HEK293T (cell line): ENCODE data around the gene ANXA3.

ENCODE experiments used
- CTCF ChIA-PET: fragments of 350-600 bp; formaldehyde crosslinking; extraction: SDS; loops from one replicate; lab custom pipeline; 2021; ENCODE audit warnings: antibody characterized with exemption, inconsistent platforms; lab: Yijun Ruan, JAX
- POLR2A ChIA-PET: fragments of 350-600 bp; formaldehyde crosslinking; extraction: SDS; loops from one replicate; lab custom pipeline; 2020; ENCODE audit warnings: antibody characterized with exemption, inconsistent platforms; lab: Yijun Ruan, JAX
- DNase-seq: peaks from one replicate; pipeline ENCODE4 v3.0.0; 2012; ENCODE audit warnings: mixed read lengths; ENCODE audit errors: extremely low spot score
- ARNT ChIP-seq: fragments of 450-650 bp; IDR thresholded peaks from 2 replicates; pipeline ENCODE4 v1.6.1; 2017; ENCODE audit warnings: mild to moderate bottlenecking
- BHLHE40 ChIP-seq: fragments of 450-650 bp; IDR thresholded peaks from 2 replicates; pipeline ENCODE4 v1.6.1; 2016; ENCODE audit warnings: mild to moderate bottlenecking, moderate library complexity, borderline replicate concordance
- CTBP1 ChIP-seq: fragments of 450-650 bp; IDR thresholded peaks from 2 replicates; pipeline ENCODE4 v1.6.1; 2016; ENCODE audit warnings: borderline replicate concordance
- ELF4 ChIP-seq: fragments of 450-650 bp; IDR thresholded peaks from 2 replicates; pipeline ENCODE4 v1.6.1; 2017; ENCODE audit warnings: antibody characterized with exemption
- FOXA1 ChIP-seq: fragments of 450-650 bp; IDR thresholded peaks from 2 replicates; pipeline ENCODE4 v1.6.1; 2016; ENCODE audit warnings: mild to moderate bottlenecking
- FOXK2 ChIP-seq: fragments of 450-650 bp; IDR thresholded peaks from 2 replicates; pipeline ENCODE4 v1.6.1; 2016; ENCODE audit warnings: mild to moderate bottlenecking
- FOXM1 ChIP-seq: fragments of 450-650 bp; IDR thresholded peaks from 2 replicates; pipeline ENCODE4 v1.6.1; 2017; ENCODE audit warnings: mild to moderate bottlenecking, borderline replicate concordance
- HDGF ChIP-seq: fragments of 450-650 bp; IDR thresholded peaks from 2 replicates; pipeline ENCODE4 v1.6.1; 2017; ENCODE audit warnings: antibody characterized with exemption, borderline replicate concordance
- L3MBTL2 ChIP-seq: fragments of 450-650 bp; conservative IDR thresholded peaks from 2 replicates; pipeline ENCODE4 v1.6.1; 2016; ENCODE audit warnings: mild to moderate bottlenecking
- LEF1 ChIP-seq: fragments of 450-650 bp; IDR thresholded peaks from 2 replicates; pipeline ENCODE4 v1.6.1; 2017; ENCODE audit warnings: mild to moderate bottlenecking, borderline replicate concordance
- NFRKB ChIP-seq: fragments of 450-650 bp; IDR thresholded peaks from 2 replicates; pipeline ENCODE4 v1.6.1; 2016; ENCODE audit warnings: mild to moderate bottlenecking, moderate library complexity
- SP1 ChIP-seq: fragments of 450-650 bp; IDR thresholded peaks from 2 replicates; pipeline ENCODE4 v1.6.1; 2017
- SUZ12 ChIP-seq: fragments of 450-650 bp; IDR thresholded peaks from 2 replicates; pipeline ENCODE4 v1.6.1; 2016; ENCODE audit warnings: mild to moderate bottlenecking
- TARDBP ChIP-seq: fragments of 450-650 bp; IDR thresholded peaks from 2 replicates; pipeline ENCODE4 v1.6.1; 2016
- ZNF384 ChIP-seq: fragments of 450-650 bp; IDR thresholded peaks from 2 replicates; pipeline ENCODE4 v1.6.1; 2016
- TF ChIP-seq, protein P1 (sequence below): fragments of 450-650 bp; IDR thresholded peaks from 2 replicates; pipeline ENCODE4 v1.6.1; 2016

The ANXA3 gene

DNA sequence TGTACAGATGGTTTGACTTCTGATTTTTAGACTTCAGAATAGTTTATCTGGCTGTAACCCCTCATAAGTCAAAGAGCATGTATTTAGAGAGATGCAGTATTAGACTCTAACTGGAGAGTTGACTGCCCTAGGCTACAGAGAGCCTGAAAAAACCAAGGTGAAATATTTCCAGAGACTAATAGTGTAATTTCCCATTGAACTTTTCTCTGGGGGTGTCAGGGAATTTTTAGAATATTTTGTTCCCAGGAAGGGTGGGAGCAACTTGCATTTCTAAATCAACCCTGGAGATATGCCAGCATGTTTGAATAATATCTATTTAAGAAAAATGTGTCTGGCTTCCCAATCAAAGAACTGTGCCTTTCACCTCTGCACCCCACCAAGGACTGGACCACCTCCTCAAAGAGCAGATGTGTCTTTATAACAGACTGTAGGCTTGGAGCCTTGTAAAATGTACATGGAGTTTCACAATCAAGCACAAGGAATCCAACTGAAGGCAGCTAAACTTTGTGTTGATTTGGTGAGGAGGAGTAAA is 2.0 kb downstream of the ANXA3 start:
- POLR2A ChIA-PET: no interaction called here
- no peak for DNase-seq
- TF ChIP-seq ELF4 (no peak), HDGF (no peak), FOXA1 (no peak), TARDBP (no peak), SP1 (no peak), LEF1 (no peak)
- TF ChIP-seq, protein P1, sequence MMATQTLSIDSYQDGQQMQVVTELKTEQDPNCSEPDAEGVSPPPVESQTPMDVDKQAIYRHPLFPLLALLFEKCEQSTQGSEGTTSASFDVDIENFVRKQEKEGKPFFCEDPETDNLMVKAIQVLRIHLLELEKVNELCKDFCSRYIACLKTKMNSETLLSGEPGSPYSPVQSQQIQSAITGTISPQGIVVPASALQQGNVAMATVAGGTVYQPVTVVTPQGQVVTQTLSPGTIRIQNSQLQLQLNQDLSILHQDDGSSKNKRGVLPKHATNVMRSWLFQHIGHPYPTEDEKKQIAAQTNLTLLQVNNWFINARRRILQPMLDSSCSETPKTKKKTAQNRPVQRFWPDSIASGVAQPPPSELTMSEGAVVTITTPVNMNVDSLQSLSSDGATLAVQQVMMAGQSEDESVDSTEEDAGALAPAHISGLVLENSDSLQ: no peak
- CTCF ChIA-PET: no interaction called here

DNA sequence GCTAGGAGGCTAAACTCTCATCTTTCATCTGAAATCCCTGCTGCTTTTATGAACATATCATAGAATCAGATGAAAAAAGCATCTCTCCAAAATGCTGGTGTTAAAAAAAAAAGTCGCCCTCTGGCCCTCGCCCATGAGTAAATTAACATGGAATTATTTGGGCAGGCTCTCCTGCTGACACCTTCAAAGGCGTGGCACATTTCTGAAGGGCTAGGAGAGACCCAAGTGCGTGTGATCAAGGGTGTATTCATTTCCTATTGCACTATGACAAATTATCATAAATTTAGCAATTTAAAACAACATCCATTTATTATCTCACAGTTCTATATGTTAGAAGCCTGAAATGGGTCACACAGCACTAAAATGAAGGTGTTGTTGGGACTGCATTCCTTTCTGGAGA is 5.1 kb downstream of the ANXA3 start:
- CTCF ChIA-PET: no interaction called here
- POLR2A ChIA-PET: no interaction called here
- TF ChIP-seq HDGF: no peak
- no peak for TF ChIP-seq FOXA1
- TF ChIP-seq L3MBTL2: no peak
- TF ChIP-seq, protein P1: no peak
- TF ChIP-seq CTBP1: no peak
- no peak for TF ChIP-seq SP1
- no peak for TF ChIP-seq TARDBP
- TF ChIP-seq FOXK2: no peak
- TF ChIP-seq FOXM1: no peak
- no peak for TF ChIP-seq LEF1
- DNase-seq: no peak

DNA sequence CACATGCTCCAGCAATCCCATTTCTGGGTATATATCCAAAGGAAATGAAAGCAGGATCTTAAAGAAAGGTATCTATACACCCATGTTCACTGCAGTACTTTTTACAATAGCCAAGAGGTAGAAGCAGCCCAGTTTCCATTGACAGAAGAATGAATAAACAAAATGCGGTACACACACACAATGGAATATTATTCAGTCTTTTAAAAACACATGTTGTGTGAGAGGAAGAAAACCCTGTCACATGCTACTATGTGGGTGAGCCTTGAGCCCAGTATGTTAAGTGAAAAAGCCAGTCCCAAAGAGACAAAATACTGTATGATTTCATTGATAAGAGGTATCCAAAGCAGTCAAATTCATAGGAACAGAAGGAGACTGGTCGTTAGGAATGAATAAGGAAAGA is 6.3 kb downstream of the ANXA3 start:
- ChIA-PET CTCF (no interaction called here), POLR2A (no interaction called here)
- TF ChIP-seq BHLHE40: no peak
- no peak for TF ChIP-seq FOXK2
- no peak for TF ChIP-seq NFRKB
- no peak for TF ChIP-seq L3MBTL2
- TF ChIP-seq SUZ12: no peak
- no peak for TF ChIP-seq ARNT
- no peak for TF ChIP-seq FOXA1
- TF ChIP-seq TARDBP: no peak
- no peak for TF ChIP-seq HDGF
- DNase-seq: no peak

DNA sequence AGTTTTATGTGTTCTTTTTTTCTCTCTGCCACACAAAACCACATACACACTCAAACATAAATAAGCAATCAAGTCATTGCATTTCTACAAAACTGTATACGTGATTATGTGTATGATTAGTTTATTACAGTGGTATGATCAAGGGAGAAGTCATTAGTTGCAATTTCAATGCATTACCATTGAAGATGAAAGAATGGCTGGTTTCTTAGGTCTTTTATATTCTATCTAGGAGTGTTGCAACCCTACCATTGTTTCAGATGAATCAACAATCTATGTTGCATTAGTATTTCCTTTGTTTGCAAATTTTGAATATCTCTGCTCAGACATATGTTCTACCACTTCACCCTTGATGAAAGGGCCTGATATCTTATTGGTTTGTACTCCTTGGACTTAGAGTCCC is 6.8 kb downstream of the ANXA3 start:
- CTCF ChIA-PET: no interaction called here
- POLR2A ChIA-PET: no interaction called here

DNA sequence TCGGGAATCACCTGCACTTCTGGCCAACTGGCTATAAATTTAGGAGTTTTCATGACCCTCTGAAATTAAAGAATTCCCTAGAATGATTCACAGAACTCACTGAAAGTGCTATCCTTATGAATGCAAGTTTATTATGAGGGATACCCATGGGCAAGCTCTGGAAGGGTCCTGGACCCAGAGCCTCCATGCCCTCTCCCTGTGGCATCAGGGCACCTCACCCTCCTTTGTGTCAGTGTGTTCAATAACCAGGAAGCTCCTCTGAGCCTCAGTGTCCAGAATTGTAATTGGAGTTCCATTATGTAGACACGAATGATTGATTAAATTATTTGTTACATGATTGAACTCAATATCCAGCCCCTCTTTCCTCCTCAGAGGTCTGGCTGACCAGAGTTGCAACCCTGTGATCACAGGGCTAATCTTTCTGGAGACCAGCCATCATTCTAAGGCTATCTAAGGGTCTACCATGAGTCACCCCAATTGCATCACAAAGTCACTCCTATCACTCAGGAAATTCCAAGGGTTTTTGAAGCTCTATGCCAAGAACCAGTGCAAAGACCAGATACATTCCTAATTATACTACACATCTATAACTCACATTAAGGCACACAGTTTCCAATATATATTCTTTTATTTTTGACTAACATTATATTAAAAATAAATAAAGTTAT is 8.9 kb downstream of the ANXA3 start:
- TF ChIP-seq CTBP1 (no peak), HDGF (no peak), FOXM1 (no peak), ARNT (no peak), ZNF384 (no peak), NFRKB (no peak), FOXK2 (no peak), LEF1 (no peak), ELF4 (no peak), FOXA1 (no peak), SP1 (no peak), TARDBP (no peak)
- TF ChIP-seq, protein P1: no peak
- DNase-seq: no peak
- ChIA-PET POLR2A (no interaction called here), CTCF (interaction anchor here (0.8 kb wide), 1 partner anchor 84 kb away, joined by 3 read pairs; no protein-coding TSS in a partner anchor)

More for the DNA sequence above, 6.8 kb downstream of the ANXA3 start:
- DNase-seq: no peak
- no peak for TF ChIP-seq ARNT
- no peak for TF ChIP-seq CTBP1
- TF ChIP-seq ZNF384: no peak
- no peak for TF ChIP-seq HDGF
- no peak for TF ChIP-seq FOXK2
- no peak for TF ChIP-seq NFRKB

DNA sequence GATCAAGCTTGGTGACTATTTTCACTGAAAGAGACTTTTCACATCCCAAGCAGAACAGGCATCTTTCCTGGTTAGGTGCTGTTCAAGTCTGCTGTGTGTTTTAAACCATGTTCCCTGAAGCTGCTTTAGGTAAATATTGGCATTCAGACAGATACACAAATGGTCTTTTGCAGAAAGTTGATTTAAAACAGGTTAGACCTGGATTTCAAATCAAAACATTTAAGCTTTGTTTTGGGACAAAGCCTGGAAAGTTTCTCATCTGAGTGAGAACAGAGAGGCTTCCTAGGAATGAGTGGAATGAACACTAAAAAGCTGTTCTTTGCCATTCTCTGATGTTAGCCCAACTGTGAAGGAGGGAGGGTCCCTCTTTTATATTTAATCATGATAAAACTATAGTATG is 10.1 kb downstream of the ANXA3 start:
- ChIA-PET CTCF (no interaction called here), POLR2A (interaction anchor here (0.5 kb wide), 1 partner anchor 170 kb away, joined by 5 read pairs; no protein-coding TSS in a partner anchor)
- DNase-seq: no peak
- TF ChIP-seq BHLHE40 (no peak), ZNF384 (no peak), TARDBP (no peak), HDGF (no peak), LEF1 (no peak), NFRKB (no peak), SUZ12 (no peak), FOXA1 (no peak), L3MBTL2 (no peak), ARNT (no peak), ELF4 (no peak), FOXM1 (no peak), SP1 (no peak), CTBP1 (no peak)
- TF ChIP-seq, protein P1: no peak
